Lung (tissue), 12 donors: ENCODE results near the gene PAM. TPM values are rescaled to one million over a fixed set of nuclear protein-coding genes. Genes with fewer than 3 reads are reported as not detected.

Experiments
- ATAC-seq: fragments of 200-7000 bp; cut with Tn5 transposase; one replicate; pipeline ENCODE4 v1.9.1; 2020; ENCODE audit warnings: moderate number of reproducible peaks; ENCODE audit not compliant: insufficient read depth, low FRiP score
- DNase-seq, 3 donors: peaks; one replicate each; pipeline ENCODE4 v3.0.0-alpha.2; 2013 to 2017
- H3K27ac ChIP-seq, 2 donors: one replicate each; pipeline ENCODE4 v1.5.1; 2013; ENCODE audit warnings: mild to moderate bottlenecking in 2 of 2, moderate library complexity in 2 of 2, control low read depth in 1 of 2, inconsistent platforms in 1 of 2, low read depth in 1 of 2, low read length in 1 of 2
- H3K27me3 ChIP-seq, 3 donors: one replicate each; pipeline ENCODE4 v1.5.1; 2013; ENCODE audit warnings: low read length in 2 of 3; ENCODE audit not compliant: control insufficient read depth in 3 of 3, insufficient read depth in 3 of 3
- H3K36me3 ChIP-seq, 4 donors: one replicate each; pipeline ENCODE4 v1.5.1; 2013; ENCODE audit warnings: low read length in 4 of 4, mild to moderate bottlenecking in 1 of 4, moderate library complexity in 1 of 4; ENCODE audit not compliant: control insufficient read depth in 4 of 4, insufficient read depth in 4 of 4
- H3K4me1 ChIP-seq, 5 donors: one replicate each; pipeline ENCODE4 v1.5.1; 2013; ENCODE audit warnings: low read length in 5 of 5, mild to moderate bottlenecking in 2 of 5, moderate library complexity in 1 of 5; ENCODE audit not compliant: control insufficient read depth in 5 of 5, insufficient read depth in 5 of 5
- H3K4me3 ChIP-seq: one replicate; pipeline ENCODE4 v1.5.1; 2013; ENCODE audit warnings: mild to moderate bottlenecking, control low read depth, moderate library complexity
- H3K9ac ChIP-seq, 2 donors: one replicate each; pipeline ENCODE4 v1.5.1; 2013; ENCODE audit warnings: low read length in 2 of 2, control low read depth in 1 of 2; ENCODE audit not compliant: insufficient read depth in 1 of 2
- H3K9me3 ChIP-seq, 4 donors: one replicate each; pipeline ENCODE4 v1.5.1; 2013; ENCODE audit warnings: low read length in 3 of 4, mild to moderate bottlenecking in 1 of 4, moderate library complexity in 1 of 4; ENCODE audit not compliant: control insufficient read depth in 4 of 4, insufficient read depth in 3 of 4
- WGBS, 2 donors: extraction: QIAGEN DNeasy Blood & Tissue Kit; methylation state at CpG; one replicate each; pipeline ENCODE4 v1.1.7; 2013; 5-methylcytosine and 5-hydroxymethylcytosine counted together
- polyA plus RNA-seq, 2 donors: library from polyadenylated mRNA; stranded (reverse); fragments of 200-250 nt; gene quantifications; one replicate each; pipeline ENCODE4 v1.2.1, GENCODE V29; 2013
- total RNA-seq, 2 donors: library from RNA; depleted of rRNA in 1 of 2; stranded (reverse); fragments of >200 nt in 1 of 2; gene quantifications; one replicate each; pipeline ENCODE4 v1.2.1, GENCODE V29; 2014 to 2021
- TF ChIP-seq, protein P1 (sequence below): IDR thresholded peaks from 2 replicates; pipeline ENCODE4 v1.5.1; 2012; ENCODE audit warnings: mild to moderate bottlenecking; ENCODE audit errors: control extremely low read depth, extremely low read depth
- donor health status: control.
- donor health status: control.
- donor health status: Bipolar disorder and iron deficiency.
- donor health status: healthy.
- donor health status: DM: yes; HTN: yes; CAD: no.

Gene PAM
- total and polyA plus RNA-seq, 4 donors, result 117 to 248 (median 151) TPM

DNA sequence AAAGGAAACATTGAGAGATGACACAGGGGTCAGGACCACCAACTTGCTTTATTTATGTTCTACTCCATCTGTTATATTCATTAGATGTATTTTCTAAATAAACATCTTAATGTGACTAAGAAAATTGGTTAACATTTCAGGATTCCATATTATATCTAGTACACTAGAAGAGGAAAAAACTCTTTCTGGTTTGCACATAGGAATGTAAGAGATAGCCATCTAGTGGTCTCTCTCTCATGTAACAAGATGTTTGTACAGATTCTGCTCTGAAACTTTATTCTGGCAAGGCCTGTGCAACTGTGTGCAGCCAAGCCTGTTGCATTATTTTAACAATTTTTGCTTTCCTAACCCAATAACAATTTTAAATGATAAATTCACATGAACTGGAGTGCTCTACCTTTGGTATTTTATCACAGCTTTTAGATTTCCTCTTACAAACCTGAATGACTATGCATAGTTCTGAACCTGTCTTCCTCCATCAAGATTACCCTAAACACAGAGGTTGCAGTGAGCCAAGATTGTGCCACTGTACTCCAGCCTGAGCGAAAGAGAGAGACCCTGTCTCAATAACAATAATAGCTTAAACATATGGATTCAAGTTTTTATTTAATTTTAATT, 216.7 kb downstream of the PAM start:
- H3K4me3 ChIP-seq, result no peak overlapping the region
- WGBS, 2 donors, result 81 to 95% methylated on average over 1 of the region's 1 CpG
- no peak overlapping the region for H3K27ac ChIP-seq
- no peak for ATAC-seq
- H3K9me3 ChIP-seq, result no peaks in the 10 kb centered on the region
- H3K27me3 ChIP-seq, result no peaks in the 10 kb centered on the region
- H3K36me3 ChIP-seq, result peaks cover 0 to 4% (median under 1%) of the 10 kb centered on the region in 4 donors
- TF ChIP-seq, protein P1, sequence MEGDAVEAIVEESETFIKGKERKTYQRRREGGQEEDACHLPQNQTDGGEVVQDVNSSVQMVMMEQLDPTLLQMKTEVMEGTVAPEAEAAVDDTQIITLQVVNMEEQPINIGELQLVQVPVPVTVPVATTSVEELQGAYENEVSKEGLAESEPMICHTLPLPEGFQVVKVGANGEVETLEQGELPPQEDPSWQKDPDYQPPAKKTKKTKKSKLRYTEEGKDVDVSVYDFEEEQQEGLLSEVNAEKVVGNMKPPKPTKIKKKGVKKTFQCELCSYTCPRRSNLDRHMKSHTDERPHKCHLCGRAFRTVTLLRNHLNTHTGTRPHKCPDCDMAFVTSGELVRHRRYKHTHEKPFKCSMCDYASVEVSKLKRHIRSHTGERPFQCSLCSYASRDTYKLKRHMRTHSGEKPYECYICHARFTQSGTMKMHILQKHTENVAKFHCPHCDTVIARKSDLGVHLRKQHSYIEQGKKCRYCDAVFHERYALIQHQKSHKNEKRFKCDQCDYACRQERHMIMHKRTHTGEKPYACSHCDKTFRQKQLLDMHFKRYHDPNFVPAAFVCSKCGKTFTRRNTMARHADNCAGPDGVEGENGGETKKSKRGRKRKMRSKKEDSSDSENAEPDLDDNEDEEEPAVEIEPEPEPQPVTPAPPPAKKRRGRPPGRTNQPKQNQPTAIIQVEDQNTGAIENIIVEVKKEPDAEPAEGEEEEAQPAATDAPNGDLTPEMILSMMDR, result peak; percentile 5
- DNase-seq, result peak in 2 of 3 donors; percentile 64 to 82
- H3K9ac ChIP-seq, result no peak overlapping the region
- peaks cover 0 to 12% (median 0%) of the 10 kb centered on the region in 5 donors for H3K4me1 ChIP-seq

DNA sequence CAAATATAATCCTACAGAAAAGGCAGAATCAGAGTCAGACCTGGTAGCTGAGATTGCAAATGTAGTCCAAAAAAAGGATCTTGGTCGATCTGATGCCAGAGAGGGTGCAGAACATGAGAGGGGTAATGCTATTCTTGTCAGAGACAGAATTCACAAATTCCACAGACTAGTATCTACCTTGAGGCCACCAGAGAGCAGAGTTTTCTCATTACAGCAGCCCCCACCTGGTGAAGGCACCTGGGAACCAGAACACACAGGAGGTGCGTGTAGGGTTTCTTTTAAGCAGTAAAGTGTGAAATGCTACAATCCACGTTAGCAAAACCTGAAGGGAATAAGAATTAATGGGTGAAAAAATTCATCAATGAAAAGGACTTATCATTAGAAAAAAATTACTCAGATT, 219.1 kb downstream of the PAM start:
- Histone ChIP-seq H3K4me3 (no peak overlapping the region), H3K9me3 (no peaks in the 10 kb centered on the region), H3K27ac (no peak overlapping the region), H3K9ac (no peak overlapping the region), H3K27me3 (no peaks in the 10 kb centered on the region), H3K4me1 (peaks cover 0 to 12% (median 0%) of the 10 kb centered on the region in 5 donors), H3K36me3 (peaks cover 0 to 10% (median 0%) of the 10 kb centered on the region in 4 donors)
- TF ChIP-seq, protein P1, result no peak
- 95% methylated on average over 3 of the region's 3 CpGs for WGBS, 2 donors
- no peak for DNase-seq
- ATAC-seq, result no peak

DNA sequence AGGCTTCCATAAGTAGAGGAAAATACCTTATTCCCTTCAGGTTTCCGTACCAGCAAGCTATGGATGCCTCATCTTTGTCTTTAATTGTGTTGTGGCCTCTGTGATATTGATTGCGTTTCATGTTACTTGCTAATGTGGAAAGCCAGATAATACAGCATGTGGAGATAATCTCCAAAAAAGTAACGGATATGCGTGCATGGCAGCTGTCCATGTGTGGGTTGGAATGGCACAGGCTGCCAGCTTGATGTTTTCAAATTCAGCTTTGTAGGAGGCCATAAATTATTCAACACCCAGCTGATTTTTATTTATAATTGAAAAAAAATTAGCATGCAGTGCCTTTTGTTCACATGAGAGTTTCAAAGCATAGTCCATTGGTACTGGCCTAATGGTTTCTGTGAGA, 219.9 kb downstream of the PAM start:
- no peak for ATAC-seq
- Histone ChIP-seq H3K9me3 (no peaks in the 10 kb centered on the region), H3K9ac (no peak overlapping the region), H3K4me1 (peaks cover 0 to 12% (median 0%) of the 10 kb centered on the region in 5 donors), H3K4me3 (no peak overlapping the region), H3K27me3 (no peaks in the 10 kb centered on the region), H3K36me3 (peaks cover 0 to 10% (median 0%) of the 10 kb centered on the region in 4 donors), H3K27ac (no peak overlapping the region)
- 80 to 92% methylated on average over 4 of the region's 4 CpGs for WGBS, 2 donors
- peak in 1 of 3 donors; percentile 32 for DNase-seq
- TF ChIP-seq, protein P1, result no peak
